Sigmoid colon (tissue), 4 donors: ENCODE data around the gene MOV10L1.

Experiments
- CTCF ChIP-seq, 4 experiments: fragments of 450-650 bp in 3 of 4; fragments of 200-600 bp in 1 of 4; IDR thresholded peaks; one replicate each; pipeline ENCODE4 v1.5.1; 2016 to 2019; ENCODE audit warnings: antibody characterized with exemption in 4 of 4, mild to moderate bottlenecking in 3 of 4, moderate library complexity in 2 of 4
- EP300 ChIP-seq, 4 donors: sonication (generic); formaldehyde crosslinking; IDR thresholded peaks; one replicate each; pipeline ENCODE4 v1.6.1; 2017; ENCODE audit warnings: antibody characterized with exemption in 4 of 4
- POLR2A ChIP-seq, 2 donors: fragments of 450-650 bp; IDR thresholded peaks; one replicate each; pipeline ENCODE4 v1.6.1; 2016; ENCODE audit warnings: antibody characterized with exemption in 2 of 2, mild to moderate bottlenecking in 2 of 2, moderate library complexity in 2 of 2
- POLR2AphosphoS5 ChIP-seq, 4 donors: sonication (generic); formaldehyde crosslinking; IDR thresholded peaks; one replicate each; pipeline ENCODE4 v1.6.1; 2017; ENCODE audit warnings: antibody characterized with exemption in 4 of 4

GRCh38 chr22:50177537-50178470, 88.0 kb downstream of the MOV10L1 start:
- TF ChIP-seq CTCF (IDR thresholded peaks at IDR 0.05) (no peak), POLR2A (IDR thresholded peaks at IDR 0.05) (no peak), POLR2AphosphoS5 (IDR thresholded peaks at IDR 0.05) (no peak), EP300 (IDR thresholded peaks at IDR 0.05) (no peak)
